GM19324 (cell line): ENCODE data around the gene MCTP1.
"Not testable (repeated sequence)": the region's sequence is repeated elsewhere in the genome, so short reads cannot be mapped to it uniquely, and the experiment has no call there.

ENCODE experiments used
- ATAC-seq: cut with Tn5 transposase; IDR thresholded peaks from one replicate; pipeline ENCODE4 v1.9.1; 2021; ENCODE audit warnings: mild to moderate bottlenecking, moderate library complexity; ENCODE audit not compliant: unreplicated experiment, low FRiP score

Gene MCTP1

DNA sequence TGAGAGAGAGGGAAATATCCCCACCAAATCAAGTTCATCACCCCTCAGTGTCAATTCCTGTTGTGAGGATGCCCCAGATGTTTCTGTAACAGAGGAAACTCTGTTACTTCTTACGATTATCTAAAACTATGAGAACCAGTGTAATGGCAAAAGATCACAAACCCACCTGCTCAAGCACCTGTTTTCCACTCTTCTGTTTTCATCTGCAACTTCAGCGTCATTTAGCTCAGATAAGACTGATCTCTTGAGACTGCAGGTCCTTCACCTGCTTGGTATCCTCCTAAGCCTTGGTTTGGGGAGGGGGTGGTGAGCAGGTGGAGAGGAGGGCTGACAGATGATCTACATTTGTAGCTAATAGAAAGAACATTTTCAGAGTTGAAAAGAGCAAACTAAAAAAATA is 437.2 kb downstream of the MCTP1 start:
- ATAC-seq = no peak

DNA sequence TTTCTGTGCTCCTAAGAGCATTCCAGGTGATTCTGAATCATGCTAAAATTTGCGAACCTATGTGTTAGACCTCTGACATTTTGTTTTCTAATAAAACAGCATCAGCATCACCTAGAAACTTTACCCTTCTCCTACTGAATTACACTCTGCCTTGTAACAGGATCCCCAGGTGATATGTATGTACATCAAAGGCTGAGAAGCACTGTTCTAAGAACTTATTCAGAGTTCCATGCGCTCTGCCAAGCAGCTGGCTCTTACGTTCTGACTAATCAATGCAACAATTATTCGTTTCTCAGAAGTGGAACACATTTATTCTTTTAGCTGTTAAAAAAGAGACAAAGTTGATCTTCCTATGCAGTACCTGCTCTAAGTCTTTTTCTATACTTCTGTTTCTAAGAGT is 437.9 kb downstream of the MCTP1 start:
- ATAC-seq = no peak

GRCh38 chr5:94845696-94846095 is 439.2 kb downstream of the MCTP1 start:
- not testable (repeated sequence) for ATAC-seq

DNA sequence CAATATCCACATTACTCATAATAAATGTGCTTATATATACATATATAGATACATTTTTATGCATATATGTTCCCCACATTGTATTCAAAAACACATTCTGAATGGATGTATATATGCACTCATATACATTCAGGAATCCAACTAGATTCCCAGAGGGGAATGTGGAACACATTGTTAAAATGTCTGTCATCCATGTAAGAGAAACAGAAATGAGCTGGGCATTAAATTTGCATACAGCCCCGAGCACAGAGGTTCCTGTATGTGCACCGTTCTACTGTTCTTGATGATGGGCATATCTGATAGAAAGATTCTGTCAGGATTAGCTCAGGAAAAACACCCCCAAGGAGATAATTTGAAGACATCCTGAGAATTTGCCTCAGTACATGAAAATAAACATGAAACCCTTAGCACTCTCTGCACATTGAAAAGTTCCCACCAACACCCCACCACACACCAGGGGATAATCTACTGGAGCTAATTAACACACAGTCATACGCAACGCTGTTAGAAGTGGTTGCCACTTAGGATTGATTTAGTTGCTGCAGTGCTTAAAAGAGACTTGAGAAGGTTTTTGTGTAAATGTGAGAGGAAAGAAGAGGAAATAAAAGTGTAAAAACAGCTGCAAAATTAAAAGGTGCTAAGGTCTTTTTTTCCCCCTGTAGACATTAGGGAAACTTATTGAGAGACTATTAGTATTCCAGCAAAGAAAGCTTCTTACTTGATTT is 443.1 kb downstream of the MCTP1 start:
- ATAC-seq = no peak

- ATAC-seq = no peak
Observed at GRCh38 chr5:94833851-94834250, 451.0 kb downstream of the MCTP1 start.

DNA sequence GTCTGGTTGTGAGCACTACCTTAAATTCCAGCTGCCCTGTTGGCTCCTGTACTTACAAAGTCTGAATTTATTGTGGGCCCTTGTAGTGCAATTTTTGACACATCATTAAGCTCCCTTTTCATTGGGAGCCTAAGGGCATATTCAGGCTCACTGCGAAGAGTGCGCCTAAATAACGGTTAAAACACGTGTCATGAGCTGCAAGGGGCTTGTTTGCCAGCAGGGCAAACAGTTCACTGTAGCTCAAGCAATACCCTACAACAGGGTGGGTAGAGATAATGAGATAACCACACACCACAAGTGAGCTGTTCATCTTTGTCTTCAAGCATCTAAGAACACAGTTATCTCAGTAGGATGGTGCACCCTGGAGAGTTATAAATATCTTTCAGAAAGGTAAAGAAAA is 452.2 kb downstream of the MCTP1 start:
- ATAC-seq = no peak

DNA sequence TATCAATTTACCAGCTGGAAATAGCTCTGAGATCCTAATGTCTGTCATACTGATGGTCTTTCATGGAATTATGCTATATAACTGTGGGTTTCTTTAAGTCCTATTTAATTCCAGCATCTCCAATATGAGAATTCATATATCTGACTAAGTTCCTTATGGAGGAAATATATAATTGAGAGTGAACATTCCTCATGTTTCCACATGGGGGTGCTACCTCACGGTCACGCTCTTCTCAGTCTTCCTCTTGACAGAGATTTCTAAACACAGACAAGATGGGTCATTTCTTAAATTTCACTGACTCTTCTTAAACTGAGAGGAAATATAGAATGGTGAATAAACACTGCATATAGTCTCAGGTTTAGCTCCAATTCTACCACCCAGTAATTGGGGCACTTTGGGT is 454.4 kb downstream of the MCTP1 start:
- ATAC-seq = no peak

GRCh38 chr5:94828222-94828621 is 456.7 kb downstream of the MCTP1 start:
- ATAC-seq = not testable (repeated sequence)

- no peak for ATAC-seq
Observed at GRCh38 chr5:94820488-94820887, 464.4 kb downstream of the MCTP1 start.

GRCh38 chr5:94818904-94819303 is 466.0 kb downstream of the MCTP1 start:
- ATAC-seq = no peak

DNA sequence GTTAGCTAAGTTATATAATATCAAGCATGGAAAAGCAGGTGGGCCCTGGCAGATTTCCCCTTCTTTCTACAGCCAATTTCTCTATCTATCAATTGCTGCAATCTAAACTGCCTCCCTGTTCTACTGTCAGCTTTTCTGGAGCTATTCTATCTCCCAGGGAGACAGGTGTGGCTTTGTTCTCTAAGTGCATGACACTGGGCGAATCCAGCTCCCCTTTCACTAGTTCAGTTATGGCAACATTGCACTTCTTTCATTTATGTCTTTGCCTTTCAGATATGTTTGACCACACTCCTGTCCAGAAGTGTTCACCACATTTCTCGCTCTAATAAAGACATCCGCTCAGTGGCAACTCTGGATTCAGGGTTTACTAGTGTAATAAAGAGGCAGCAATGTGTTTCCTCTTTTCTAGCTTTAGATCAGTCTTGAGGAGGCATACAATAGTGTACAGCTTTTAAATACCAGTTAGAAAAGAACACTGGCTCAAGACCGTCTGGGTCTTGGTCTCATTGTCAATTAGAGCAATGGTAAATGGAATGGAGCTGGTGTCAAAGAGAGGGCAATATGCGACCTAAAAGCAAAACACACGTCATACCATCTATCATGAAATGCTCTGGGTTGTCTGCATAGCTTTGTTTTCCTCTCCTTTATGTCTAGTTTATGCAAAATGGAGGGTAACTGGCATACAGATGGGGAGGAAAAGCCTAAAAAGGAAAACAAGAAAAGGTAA is 469.4 kb downstream of the MCTP1 start:
- ATAC-seq = no peak

DNA sequence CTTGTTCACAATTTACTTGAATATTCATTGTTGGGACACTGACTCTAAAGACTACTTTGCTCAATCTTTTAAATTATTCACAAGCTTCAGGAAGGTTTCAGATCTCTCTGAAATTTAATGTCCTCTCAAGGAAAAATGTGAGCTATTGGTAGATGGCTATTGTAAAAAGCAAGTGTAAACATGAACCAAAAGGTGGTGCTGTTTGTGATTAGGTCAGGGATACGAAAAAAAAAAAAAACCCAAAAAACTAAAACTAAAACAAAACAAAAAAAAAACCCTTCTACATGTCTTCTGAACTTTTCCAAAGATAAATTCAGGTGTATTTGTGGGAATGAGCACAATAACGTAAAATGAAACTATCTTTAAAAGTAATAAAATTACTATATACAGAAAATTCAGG is 472.7 kb downstream of the MCTP1 start:
- no peak for ATAC-seq

DNA sequence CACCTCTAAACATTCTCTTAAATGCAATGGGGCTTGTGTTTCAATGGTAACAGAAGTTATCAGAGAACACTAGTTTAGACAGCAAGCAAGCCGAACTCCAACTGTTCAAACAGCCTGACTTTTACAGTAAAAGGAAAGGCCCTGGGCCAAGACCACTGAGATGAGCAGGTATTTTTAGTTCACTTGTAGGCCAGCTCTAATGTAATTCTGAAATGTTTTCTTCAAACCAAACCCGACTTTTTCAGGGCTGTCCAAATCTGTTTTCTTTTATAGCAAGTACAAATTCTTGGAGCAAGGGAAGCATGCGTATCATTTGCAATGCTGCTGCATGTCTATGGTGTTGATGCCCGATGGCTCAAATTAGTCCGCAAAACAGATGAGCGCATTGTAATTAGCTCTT is 473.6 kb downstream of the MCTP1 start:
- no peak for ATAC-seq

DNA sequence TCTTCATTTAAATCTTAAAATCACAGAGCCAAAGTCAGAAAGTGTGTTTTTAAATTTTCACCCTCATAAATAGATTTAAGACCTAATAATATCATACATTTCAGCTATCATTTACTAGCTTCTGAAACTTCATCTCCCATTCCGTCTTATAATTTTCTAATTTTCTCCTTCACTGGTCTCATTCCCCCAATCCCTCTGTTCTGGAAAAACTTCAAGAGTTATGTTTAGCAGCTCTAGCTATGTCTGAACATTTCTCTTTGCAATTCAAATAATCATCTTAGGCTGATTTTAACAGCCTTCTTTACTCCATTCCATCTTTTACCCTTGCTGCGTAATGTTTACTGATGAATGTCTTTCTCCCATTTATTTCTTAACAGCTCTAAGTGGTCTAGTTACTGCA is 474.0 kb downstream of the MCTP1 start:
- ATAC-seq = no peak

GRCh38 chr5:94810281-94810680 is 474.6 kb downstream of the MCTP1 start:
- ATAC-seq = no peak

- ATAC-seq = no peak
Observed at GRCh38 chr5:94808497-94808896, 476.4 kb downstream of the MCTP1 start.

GRCh38 chr5:94807985-94808384 is 476.9 kb downstream of the MCTP1 start:
- ATAC-seq = no peak

DNA sequence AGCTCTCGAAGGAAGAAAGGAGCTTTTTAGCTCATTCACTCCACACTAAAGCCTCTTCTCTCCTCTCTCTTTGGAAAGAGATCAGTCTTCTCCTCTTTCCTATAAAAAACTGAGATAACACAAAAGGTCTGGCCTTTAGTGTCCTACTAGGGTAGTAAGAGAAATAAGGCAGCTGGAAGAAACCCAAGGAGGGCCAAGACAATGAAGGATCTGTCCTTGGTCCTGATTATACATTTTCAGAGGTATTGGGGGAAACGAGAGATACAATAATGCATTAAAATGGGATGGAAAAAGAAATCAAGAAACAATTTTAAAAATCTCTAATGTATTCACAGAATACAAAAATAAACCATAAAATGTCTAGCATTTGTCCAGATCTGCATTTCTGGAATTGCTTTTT is 482.4 kb downstream of the MCTP1 start:
- no peak for ATAC-seq

GRCh38 chr5:94796586-94796985 is 488.3 kb downstream of the MCTP1 start:
- no peak for ATAC-seq

DNA sequence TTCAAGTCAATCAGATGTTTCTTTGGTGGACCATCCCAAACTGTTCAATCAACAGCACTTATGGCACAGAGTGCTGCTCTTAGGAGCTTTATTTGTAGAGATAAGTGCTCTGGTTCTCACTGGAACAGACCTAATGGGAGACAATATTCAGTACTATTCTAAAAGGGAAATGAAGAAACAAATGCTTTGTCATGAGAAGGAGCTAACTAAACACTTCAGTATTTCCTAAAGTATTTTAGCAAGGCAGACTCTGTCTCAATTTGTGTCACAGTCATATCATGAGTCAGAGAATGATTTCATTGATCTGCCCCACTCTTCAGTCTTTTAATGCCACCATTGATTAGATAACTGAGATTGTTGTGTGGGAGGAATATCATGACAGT is 491.1 kb downstream of the MCTP1 start:
- peak; percentile 48 for ATAC-seq

- ATAC-seq = peak; percentile 100
Observed at GRCh38 chr5:94793113-94793815, 491.6 kb downstream of the MCTP1 start.

- no peak for ATAC-seq
Observed at GRCh38 chr5:94791829-94792228, 493.1 kb downstream of the MCTP1 start.
